ENCODE data around the gene CACNA2D3.

DNA sequence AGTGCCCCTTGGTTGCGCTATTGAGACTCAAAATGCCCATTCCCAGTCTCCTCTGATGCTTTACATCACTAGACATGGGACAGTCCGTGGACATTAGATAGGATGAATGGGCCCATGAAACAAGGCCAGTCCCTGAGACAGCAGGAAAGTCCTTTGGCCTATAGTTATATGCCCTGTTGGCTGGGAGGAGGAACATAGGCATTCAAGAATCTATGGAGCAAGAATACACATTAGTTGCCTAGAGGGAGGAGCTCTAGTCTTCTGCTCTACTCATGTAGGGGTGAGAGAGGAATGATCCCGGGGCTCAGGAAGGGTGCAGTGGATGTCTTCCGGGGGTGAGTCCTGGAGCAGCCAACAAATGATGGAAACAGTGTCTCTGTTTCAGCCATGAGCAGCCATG is 863.5 kb downstream of the CACNA2D3 start:
- TF ChIP-seq, protein P1, sequence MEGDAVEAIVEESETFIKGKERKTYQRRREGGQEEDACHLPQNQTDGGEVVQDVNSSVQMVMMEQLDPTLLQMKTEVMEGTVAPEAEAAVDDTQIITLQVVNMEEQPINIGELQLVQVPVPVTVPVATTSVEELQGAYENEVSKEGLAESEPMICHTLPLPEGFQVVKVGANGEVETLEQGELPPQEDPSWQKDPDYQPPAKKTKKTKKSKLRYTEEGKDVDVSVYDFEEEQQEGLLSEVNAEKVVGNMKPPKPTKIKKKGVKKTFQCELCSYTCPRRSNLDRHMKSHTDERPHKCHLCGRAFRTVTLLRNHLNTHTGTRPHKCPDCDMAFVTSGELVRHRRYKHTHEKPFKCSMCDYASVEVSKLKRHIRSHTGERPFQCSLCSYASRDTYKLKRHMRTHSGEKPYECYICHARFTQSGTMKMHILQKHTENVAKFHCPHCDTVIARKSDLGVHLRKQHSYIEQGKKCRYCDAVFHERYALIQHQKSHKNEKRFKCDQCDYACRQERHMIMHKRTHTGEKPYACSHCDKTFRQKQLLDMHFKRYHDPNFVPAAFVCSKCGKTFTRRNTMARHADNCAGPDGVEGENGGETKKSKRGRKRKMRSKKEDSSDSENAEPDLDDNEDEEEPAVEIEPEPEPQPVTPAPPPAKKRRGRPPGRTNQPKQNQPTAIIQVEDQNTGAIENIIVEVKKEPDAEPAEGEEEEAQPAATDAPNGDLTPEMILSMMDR (IDR thresholded peaks at IDR 0.05) = no peak
- TF ChIP-seq EZH2 (IDR thresholded peaks at IDR 0.05) = no peak
- no peak for TF ChIP-seq EZH2phosphoT487 (IDR thresholded peaks at IDR 0.05)
